Endometrial microvascular endothelial cells (primary cell): ENCODE data around the gene KIF18B. TPM values are rescaled to one million over a fixed set of nuclear protein-coding genes. Genes with fewer than 3 reads are reported as not detected.

Source experiments
- in situ Hi-C: cut with HindIII; loops from 2 replicates; pipeline ENCODE4 v1.10.0; 2017; ENCODE audit warnings: low sequenced_read_pairs, low pct_unique_long_range_greater_than_20kb; ENCODE audit errors: inconsistent ontology term
- total RNA-seq: library from RNA; depleted of rRNA; stranded (reverse); fragments of >200 nt; gene quantifications from one replicate; pipeline ENCODE4 v1.2.3, GENCODE V29; 2015; ENCODE audit errors: inconsistent ontology term

Gene KIF18B
- total RNA-seq, 1 donor from 2014 or later: 30.1 TPM

GRCh38 chr17:44971776-44972483, 24.4 kb upstream of the KIF18B start:
- in situ Hi-C loops: no loop called here

- in situ Hi-C loops: no loop called here
Measured at GRCh38 chr17:44970136-44970741, 22.7 kb upstream of the KIF18B start.

- in situ Hi-C loops: no loop called here
Measured at GRCh38 chr17:44969144-44969780, 21.7 kb upstream of the KIF18B start.

GRCh38 chr17:44968225-44969143, 20.9 kb upstream of the KIF18B start, which contains the start of gene C1QL1:
TSS of gene C1QL1 (minus strand) at chr17:44968303. CDS start at chr17:44968048, 255 bp downstream.
- in situ Hi-C loops: no loop called here

- in situ Hi-C loops: no loop called here
Measured at GRCh38 chr17:44967907-44968224, 20.3 kb upstream of the KIF18B start.

- in situ Hi-C loops: no loop called here
Measured at GRCh38 chr17:44967026-44967906, 19.7 kb upstream of the KIF18B start.

GRCh38 chr17:44966348-44967025, 18.9 kb upstream of the KIF18B start:
- in situ Hi-C loops: no loop called here

- in situ Hi-C loops: no loop called here
Measured at GRCh38 chr17:44965481-44966234, 18.1 kb upstream of the KIF18B start.

GRCh38 chr17:44961921-44962350, 14.4 kb upstream of the KIF18B start:
- in situ Hi-C loops: no loop called here

GRCh38 chr17:44960691-44961090, 13.1 kb upstream of the KIF18B start:
- in situ Hi-C loops: no loop called here

GRCh38 chr17:44959821-44960531, 12.4 kb upstream of the KIF18B start:
- in situ Hi-C loops: no loop called here

GRCh38 chr17:44956998-44957981, 9.7 kb upstream of the KIF18B start:
- in situ Hi-C loops: no loop called here

GRCh38 chr17:44955674-44956425, 8.3 kb upstream of the KIF18B start:
- in situ Hi-C loops: no loop called here

GRCh38 chr17:44952946-44953475, 5.4 kb upstream of the KIF18B start:
- in situ Hi-C loops: no loop called here
